A204.1 (cell line): ENCODE results near the gene H3-3A.

ENCODE experiments used
- FAIRE-seq: peaks from 2 replicates; lab custom pipeline; 2012; peaks lifted over from hg19 to GRCh38; lab: Jason Lieb, UNC

The H3-3A gene

GRCh38 chr1:226062558-226063223 is at the start of gene H3-3A:
TSS of gene H3-3A (plus strand) at chr1:226062716. CDS start at chr1:226064352, 1,636 bp downstream.
- no peak for FAIRE-seq

- no peak for FAIRE-seq
Measured at GRCh38 chr1:226017070-226017469, 45.4 kb upstream of the H3-3A start.

GRCh38 chr1:226019572-226019971 is 42.9 kb upstream of the H3-3A start:
- no peak for FAIRE-seq

- FAIRE-seq = no peak
Measured at GRCh38 chr1:226021401-226021800, 41.1 kb upstream of the H3-3A start.

GRCh38 chr1:226021801-226022200 is 40.7 kb upstream of the H3-3A start:
- no peak for FAIRE-seq

- FAIRE-seq = no peak
Measured at GRCh38 chr1:226023735-226024134, 38.8 kb upstream of the H3-3A start.

- FAIRE-seq = no peak
Measured at GRCh38 chr1:226026833-226027232, 35.7 kb upstream of the H3-3A start.

GRCh38 chr1:226027538-226028217 is 34.8 kb upstream of the H3-3A start:
- FAIRE-seq = no peak

- no peak for FAIRE-seq
Measured at GRCh38 chr1:226029093-226029496, 33.4 kb upstream of the H3-3A start.

GRCh38 chr1:226029568-226030225 is 32.8 kb upstream of the H3-3A start:
- FAIRE-seq = no peak

GRCh38 chr1:226033582-226033981 is 28.9 kb upstream of the H3-3A start:
- no peak for FAIRE-seq

GRCh38 chr1:226033991-226034390 is 28.5 kb upstream of the H3-3A start:
- no peak for FAIRE-seq

- FAIRE-seq = no peak
Measured at GRCh38 chr1:226034482-226034881, 28.0 kb upstream of the H3-3A start.

GRCh38 chr1:226035915-226036314 is 26.6 kb upstream of the H3-3A start:
- FAIRE-seq = no peak

- no peak for FAIRE-seq
Measured at GRCh38 chr1:226038661-226039060, 23.9 kb upstream of the H3-3A start.

GRCh38 chr1:226041419-226041818 is 21.1 kb upstream of the H3-3A start:
- FAIRE-seq = no peak

GRCh38 chr1:226044514-226045101 is 17.9 kb upstream of the H3-3A start:
- no peak for FAIRE-seq

GRCh38 chr1:226046240-226046639 is 16.3 kb upstream of the H3-3A start:
- FAIRE-seq = no peak

- no peak for FAIRE-seq
Measured at GRCh38 chr1:226047495-226047894, 15.0 kb upstream of the H3-3A start.

GRCh38 chr1:226048886-226049285 is 13.6 kb upstream of the H3-3A start:
- FAIRE-seq = no peak

GRCh38 chr1:226050133-226050532 is 12.4 kb upstream of the H3-3A start:
- FAIRE-seq = no peak

- no peak for FAIRE-seq
Measured at GRCh38 chr1:226051365-226051764, 11.2 kb upstream of the H3-3A start.

- FAIRE-seq = no peak
Measured at GRCh38 chr1:226052061-226052460, 10.5 kb upstream of the H3-3A start.
